ENCODE data around the gene CBFA2T3.

The CBFA2T3 gene

DNA sequence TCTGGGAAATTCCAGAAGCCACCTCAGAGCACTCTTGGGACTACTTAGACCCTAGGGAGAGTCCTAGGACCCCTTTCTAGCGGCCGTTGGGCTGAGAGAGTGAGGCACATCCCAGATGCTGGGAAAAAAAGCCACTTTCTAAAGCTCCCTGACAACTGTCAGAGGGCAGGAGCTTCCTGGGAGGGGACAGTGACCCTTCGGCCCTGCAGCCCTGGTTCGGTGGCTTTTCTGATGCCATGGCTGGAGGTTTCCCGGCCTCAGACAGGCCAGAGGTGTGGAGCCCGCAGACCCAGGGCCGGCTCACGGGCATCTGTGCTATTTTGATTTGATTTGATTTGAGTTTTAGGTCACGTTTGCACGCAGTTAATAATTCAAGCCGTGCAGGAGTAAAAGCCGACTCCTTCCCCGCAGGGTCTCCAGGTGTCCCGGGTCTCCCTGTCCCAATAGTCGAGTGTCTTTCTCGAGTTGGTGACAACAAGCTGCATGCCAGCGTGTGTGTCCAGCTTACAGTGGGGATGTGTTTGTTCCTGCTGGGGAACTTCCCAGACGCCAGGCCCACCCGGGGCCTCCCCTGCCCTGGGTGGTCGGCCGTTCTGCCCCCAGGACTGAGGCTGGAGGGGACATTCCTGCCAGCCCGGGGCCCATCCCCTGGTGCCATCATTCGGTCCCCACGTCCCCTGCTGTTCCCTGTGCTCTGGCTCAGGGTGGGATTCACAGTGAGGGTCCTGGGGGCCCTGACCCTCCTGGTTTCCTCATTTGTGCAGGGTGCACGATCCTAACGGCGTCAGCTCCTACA lies 1.0 kb upstream of the CBFA2T3 start:
- no peak for DNase-seq

DNA sequence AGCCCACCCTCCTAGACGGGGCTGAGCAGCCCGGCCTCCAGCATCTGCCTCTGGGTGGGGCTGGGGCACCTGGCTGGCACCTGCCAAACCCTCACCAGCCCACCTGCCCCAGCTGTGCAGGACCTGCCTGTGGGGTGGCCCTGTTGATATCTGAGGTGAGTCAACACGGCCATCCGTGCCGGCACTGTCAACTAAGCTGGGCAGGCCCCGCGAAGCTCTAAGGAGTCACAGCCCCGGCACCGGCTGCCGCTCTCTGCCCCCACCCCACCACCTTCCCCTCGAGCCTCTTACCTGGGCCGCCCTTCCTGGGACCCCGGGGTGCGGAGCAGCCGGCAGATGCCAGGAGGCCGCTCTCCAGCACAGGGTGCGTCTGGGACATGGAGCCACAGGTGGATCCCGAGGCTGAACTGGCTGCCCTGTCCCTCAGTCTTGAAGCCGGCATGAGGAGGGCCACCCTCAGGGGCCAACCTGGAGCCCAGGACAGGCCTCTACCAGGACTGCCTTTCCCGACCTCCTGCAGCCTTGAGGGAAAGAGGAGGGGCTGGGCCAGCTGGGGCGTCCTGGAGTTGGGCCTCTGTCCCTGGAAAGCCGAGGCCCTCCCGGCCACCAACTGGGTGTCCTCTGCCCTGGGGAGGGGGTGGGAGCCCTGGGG lies 515 bp downstream of the CBFA2T3 start:
- DNase-seq: no peak

DNA sequence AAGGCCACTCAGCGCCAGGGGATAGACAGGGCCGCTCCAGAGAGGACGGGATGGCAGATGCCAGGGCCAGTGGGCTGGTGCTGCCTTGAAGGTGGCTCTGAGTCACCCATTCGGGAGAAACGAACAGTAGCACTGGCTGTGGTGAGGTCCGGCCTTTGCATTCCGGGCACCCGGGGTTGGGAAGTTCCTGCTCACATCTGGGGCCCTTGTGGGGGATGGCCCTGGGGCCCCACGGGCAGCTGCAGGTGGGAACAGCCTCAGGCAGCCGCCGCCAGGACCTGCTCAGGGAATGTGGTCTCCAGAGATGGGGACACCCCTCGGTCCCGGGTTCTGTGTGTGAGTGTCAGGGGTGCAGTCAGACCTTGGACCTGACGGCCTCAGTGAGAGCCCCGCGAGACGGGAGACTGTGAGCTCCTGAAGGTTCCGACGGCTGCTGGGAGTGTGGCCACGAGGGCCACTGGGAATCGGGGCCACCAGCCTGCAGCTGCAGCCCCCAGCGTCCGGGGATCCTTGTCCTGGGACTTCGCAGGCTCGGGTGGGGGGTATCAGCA lies 1.4 kb downstream of the CBFA2T3 start:
- DNase-seq: no peak

DNA sequence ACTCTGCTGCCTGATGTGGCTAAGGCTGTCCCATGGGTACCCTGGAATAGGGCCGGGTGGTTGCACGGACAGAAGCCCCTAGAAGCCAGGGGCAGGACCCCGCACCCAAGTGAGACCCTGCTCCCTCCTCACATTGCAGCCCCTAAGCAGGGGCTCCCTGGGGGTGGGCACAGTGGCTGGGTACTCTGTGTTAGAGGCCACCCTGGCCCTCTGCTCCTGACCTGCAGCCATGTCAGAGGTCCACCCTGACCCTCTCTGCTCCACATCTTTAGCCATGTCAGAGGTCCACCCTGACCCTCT lies 2.1 kb downstream of the CBFA2T3 start:
- DNase-seq: no peak

DNA sequence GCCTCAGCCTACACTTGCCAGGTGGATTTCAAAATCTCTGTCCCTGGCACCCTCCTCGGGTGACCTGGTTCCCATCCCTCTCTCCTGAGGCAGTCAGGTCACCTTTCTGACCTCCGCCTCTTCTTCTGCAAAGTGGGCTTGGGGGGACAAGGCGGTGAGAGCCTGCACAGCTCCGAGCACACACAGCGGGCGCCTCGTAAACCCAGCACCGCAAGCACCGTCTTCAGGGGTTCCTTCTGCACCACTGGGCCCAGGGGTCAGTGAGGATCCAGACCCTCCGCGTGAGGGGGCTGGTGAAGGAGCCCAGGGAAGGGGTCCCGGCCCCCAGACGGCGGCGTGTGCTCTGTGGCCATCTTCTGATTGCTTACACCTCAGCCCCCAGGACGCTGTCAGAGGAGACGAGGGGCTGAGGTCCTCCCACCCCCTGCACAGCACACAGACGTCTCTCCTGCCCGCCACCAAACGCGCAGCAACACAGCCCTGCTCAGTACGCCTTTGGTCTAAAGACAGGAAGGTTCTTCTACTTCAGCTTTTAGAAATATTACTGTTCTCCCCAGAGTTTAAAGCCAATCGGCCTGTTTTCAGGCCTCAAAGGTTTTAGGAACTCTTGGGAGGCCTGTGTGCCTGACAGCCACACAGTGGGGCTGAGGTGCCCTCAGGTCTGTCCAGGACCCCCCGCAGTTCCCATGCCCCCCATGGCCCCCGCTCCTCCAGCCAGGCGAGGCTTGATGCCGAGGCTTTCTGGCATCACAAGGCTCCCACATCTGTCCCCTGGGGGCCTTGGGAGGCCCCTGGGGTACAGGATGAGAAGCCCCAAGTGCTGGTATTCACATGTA lies 2.7 kb downstream of the CBFA2T3 start:
- no peak for DNase-seq

DNA sequence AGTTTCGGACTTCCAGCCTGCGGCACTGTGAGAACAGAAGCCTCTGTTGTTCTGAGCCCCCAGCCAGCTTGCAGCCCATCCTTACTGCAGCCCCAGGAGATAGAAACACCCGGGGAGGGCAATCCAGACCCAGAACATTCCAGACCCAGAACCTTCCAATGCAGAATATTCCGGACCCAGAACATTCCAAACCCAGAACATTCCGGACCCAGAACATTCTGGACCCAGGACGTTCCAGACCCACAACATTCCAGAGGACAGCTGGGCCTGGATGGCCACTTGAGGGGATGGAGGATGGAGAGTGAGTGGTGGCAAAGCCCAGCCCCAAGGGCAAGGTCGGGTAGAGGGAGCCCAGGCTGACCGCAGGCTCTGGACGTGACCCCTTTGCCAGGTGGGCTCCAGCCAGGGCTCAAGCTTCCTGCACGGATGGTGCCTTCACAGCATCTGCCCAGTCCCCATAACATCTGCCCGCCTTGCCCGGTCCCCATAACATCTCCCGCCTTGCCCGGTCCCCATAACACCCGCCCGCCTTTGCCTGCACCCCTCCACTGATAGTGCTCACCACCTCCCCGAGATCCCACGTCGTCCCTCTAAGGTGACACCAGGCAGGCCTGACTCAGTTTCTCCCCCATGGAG lies 3.5 kb downstream of the CBFA2T3 start:
- DNase-seq: no peak

DNA sequence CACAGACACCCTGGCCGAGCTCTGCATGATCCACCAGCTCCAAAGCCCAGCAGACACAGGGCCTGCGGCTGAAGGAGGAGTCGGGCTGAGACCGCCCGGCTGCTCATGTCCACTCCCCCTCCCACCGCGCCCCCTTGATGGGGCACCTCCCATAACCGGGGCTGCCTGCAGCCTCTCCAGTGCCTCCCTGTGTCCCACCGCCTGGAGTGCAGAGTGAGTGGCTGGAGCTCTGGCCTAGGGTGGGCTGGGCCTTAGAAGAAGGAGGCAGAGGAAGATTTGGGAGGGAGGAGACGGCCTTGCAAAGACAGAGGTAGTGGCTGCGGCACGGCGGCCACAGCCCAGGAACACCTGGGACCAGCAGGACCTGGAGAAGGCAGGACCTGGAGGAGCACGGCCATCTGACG lies 4.0 kb downstream of the CBFA2T3 start:
- no peak for DNase-seq

DNA sequence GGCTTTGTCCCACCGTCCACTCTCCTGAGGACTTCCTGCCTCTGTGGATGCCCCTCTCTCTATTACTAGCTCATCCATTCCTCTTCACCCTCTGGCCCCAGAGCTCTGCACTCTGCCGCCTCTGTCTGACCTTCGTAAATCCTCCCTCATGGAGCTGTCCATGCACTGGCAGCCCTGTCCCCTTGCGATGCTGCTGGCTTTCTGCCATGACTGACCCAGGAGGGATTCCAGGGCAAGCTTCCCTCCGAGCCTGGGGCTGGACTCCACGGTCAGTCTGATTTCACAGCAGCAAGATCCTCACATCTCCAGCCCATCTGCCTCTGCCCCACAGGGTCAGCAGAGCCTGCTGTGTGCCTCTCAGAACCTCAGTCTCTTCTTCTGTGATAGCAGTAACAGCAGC lies 4.7 kb downstream of the CBFA2T3 start:
- no peak for DNase-seq

DNA sequence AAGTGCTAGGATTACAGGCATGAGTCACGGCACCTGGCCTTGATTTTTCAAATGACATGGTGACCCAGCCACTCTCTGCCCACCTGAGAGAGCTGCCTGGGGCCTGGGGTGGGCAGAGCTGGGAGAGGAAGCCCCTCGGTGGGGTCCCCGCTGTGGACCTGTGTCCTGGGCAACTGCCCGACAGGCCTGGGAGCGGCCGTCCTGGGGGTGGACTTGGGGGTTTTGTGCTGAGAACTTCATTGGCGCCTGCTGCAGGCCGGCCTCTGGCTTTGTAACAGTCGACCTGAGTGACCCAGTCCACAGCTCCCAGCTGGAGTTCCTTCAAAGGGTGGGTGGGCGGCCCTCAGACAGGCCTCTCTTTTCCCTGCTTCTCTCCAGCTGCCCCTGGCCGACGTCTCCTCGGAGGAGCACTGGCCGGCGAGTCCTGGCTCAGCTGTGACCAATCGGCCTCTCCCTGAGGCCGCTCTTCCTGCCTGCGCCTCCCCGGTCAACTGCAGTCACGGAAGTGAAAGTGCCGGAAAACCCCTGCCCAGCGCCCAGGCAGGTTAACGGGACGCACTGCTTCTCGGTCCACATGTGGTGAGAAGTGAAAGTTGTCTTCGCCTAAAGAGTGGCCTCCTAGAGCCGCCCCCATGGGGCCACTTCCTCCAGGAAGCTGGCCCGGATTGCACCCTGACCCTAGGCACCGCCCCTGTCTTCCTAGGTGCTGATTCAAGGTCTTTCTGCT lies 5.5 kb downstream of the CBFA2T3 start:
- DNase-seq: peak in 1 of 56 donors; percentile 14

DNA sequence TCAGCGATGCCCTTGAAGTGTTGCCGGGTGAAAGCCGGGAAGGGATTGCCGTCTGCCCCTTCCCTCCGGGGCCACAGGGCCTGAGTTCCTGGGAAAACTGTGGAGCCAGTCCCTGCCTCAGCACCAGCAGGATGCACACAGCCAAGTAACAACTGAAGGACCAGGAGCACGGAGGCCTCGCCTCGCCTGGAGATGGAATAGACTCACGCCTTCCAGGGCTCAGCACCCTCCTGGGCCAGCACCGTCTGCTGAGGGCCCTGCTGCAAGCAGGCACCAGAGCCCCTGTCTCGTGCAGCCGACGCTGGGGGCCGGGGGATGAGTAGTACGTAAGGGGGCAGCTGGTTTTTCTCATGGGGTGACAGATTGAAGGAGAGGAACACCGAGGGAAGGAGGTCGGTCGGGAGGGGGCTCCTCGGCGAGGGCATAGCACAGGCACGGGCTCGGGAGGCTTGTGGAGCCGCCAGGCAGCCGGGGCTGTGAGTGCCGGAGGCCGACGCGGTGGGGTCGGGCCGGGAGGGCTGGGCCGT lies 6.4 kb downstream of the CBFA2T3 start:
- DNase-seq: no peak

DNA sequence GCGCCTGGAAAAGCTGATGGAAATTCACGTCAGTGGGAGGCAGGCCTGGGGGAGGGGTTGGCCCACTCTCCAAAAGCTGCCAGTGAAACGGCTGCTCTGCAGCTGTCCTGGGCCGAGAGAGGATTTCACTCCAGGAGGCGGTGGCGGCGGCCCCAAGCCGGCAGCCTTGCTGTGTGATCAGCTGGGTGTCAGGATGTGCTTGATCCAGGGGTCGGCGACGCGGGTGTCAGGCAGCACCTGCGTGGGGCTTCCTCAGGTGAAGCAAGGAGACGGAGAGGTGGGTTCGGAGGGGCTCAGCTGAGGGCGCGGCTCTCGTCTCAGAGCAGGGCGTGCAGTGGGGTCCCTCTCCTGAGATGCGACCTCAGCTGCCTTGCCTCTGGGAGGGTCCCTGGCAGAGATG lies 7.0 kb downstream of the CBFA2T3 start:
- no peak for DNase-seq

DNA sequence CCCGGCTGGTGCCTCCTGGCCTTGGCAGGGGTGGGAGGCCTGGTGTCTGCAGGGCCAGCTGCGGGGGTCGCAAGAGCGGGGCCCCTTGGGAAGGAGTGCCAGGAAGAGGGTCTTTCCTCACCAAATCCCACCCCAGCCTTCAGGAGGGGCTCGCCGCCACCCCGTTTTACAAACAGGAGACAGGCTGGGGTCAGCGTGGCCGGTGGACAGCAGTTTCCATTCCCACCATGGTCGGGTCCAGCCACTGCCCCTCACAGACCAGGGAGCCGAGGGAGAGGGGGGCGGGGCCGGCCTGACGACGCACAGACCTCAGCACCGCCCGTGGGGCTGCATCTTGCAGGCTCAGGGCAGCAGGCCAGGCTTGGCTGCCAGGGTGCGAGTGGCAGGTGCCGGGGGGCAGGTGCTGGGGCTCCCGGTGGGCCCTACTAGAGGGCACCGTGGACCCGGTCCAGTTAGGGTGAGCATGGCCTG lies 7.6 kb downstream of the CBFA2T3 start:
- no peak for DNase-seq

DNA sequence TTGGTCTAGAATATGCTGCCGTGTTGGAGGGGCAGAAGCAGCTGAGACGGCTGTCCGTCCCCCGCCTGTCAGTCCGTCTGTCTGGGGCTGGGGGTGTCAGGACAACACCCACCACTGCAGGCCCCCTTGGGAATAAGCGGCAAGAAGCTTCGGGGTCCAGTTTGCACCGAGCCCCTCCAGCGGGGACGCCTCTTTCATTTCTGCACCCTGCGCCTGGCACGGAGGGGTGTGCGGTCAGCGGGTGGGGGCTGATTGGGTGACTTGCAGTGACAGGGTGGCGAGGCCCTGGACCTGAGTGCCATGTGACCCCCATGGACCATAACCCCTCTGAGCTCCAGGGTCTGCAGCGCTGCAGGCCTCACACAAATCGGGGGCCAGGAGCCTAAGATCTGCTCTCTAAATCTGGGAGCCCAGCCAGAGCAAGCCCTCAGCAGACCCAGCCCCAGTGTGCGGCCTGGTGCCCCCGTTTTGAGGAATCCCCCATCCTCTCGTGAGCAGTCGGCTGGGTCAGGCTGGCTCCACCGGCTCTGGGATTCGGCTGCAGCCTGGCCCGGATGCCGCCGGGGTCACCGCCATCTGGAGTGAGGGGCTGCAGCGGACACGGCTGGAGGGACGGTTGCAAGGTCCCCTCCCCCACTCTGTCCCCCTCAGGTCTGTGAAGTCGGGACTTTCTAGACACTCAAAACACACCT lies 8.3 kb downstream of the CBFA2T3 start:
- DNase-seq: no peak

DNA sequence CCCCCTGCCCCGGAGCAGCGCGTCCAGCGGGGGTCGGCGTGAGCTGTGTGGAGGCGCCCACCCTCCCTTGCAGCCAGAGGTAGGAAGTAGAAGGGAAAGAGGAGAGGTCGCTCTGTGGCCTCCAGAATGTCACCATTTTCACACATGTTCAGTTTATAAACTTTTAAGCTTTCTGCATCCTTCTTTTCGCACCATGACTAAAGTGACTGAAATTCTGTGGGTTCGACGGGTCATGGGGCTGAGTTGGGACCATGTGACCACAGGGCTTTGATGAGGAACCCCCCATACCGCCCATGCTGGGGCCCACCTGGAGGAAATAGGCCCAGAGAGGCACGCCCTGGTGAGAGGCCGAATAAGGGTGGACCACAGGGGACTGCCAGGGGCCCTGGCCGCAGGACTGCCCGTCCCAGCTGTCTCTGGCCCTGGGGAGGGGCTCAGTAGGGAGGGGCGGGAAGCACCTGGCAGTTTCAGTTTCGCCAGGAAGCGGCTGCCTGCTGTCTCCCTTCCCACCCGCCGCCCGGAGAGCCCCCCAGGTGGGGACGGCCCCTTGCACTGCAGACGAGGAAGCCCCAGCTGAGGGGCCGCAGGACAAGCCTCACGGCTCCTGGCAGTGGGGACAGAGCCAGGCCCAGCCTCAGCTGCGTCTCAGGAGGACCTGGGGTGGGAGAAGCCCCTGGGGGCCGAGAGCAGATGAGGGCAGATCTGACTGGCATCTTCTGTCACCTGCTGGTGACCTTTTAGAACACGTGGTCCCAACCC lies 9.0 kb downstream of the CBFA2T3 start:
- DNase-seq: no peak

DNA sequence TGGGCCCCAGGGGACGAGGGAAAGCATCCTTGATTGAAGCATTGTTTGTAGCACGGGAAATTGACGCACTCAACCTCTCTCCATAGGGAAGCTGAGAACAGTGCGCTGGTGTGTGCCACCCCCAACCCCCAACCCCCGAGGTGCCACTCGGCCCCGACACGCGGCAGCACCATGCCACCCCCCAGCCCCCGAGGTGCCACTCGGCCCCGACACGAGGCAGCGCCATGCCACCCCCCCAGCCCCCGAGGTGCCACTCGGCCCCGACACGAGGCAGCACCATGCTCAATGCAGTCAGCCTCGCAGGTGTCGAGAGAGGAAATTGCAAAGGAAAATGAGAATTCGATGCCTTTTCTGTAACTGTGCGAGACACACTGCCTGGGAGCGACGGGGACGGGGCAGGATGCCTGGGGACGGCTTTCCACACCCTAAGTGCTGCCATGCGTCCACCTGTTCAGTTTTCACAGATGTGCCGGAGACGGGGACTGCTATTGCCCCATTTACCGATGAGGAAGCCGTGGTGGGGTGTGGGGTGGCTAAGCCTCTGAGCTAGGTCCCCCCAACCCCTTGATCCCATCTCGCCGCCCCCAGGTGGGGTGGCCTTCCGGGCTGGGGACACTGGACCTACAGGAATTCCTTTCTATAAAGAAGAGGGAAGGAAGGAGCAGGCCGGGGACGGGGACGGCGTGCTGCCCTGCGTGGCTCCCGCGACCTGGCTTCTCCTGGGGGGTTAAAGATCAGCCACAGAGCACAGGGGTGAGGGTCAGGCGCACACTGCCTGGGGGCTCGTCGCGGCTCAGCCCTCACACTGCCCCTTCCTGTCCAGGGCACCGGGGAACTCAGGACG lies 9.8 kb downstream of the CBFA2T3 start:
- DNase-seq: no peak

DNA sequence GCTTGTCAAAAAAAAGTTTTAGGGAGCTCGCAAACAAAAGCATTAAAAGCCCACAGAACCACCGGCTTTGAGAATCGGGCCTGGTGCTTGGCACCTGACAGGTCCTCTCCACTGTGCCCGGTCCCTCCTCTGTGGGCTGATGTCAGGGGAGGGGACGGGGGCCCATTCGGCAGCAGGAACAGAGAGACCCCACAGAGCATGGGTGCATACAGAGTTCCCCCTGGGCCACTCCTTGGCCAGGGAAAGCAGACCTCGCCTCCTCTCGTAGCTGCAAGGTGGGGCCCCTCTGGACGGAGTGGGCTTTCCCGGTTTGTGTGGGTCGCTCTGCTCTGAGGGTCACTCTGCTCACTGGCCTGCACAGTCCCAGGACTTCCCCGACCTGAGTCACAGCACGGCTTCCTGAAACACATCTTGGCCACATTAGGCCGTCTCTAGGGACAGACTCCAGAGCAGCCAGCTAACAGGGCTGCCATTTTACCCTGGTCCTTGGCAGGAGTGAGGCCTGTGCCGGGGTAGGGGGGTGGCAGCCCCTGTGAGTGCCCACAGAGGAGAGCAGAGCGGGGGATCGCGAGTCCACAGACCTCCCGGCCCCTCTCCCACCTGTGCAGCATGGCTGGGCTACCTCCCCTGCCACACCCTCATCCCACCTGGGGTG lies 11.1 kb downstream of the CBFA2T3 start:
- no peak for DNase-seq

DNA sequence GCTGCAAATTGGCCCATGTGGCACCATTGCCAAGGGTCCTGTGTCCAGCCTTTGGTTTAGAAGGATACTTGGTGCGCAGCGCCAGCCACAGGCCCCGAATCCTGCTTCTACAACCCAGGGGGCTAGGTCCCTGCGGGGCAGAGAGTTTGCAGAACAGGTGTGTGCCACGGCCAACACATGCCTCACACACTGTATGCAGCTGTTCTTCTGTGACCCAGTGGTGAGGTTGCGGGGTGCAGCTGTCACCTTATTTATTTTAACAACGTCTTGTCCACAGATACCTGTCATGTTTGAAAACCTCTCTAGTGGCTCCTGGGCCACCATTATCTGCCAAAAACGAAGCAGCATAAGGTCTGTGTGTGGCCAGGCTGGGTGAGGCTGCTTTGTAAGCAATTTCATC lies 11.6 kb downstream of the CBFA2T3 start:
- no peak for DNase-seq

DNA sequence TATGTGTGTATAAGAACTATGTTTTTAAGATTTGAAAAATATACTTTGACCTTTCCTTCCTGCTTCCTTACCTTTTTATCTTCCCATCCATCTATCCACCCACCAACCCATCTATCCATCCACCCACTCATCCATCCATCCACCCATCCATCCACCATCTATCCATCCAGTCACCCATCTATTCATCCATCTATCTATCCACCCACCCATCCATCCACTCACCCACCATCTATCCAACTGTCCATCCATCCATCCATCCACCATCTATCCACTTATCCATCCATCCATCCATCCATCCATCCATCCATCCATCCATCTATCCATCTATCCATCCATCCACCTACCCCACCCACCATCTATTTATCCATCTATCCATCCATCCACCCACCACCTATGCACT lies 12.4 kb downstream of the CBFA2T3 start:
- no peak for DNase-seq

Data from nucleus accumbens (tissue), 56 donors.